ENCODE measurements around the gene SCAMP2. TPM values are rescaled to one million over a fixed set of nuclear protein-coding genes. Genes with fewer than 3 reads are reported as not detected.
"Not testable (repeated sequence)": the region's sequence is repeated elsewhere in the genome, so short reads cannot be mapped to it uniquely, and the experiment has no call there.

The SCAMP2 gene
- total and polyA plus RNA-seq, 4 donors: 51.2 to 122 (median 82.7) TPM

GRCh38 chr15:74888716-74889115 is 15.6 kb upstream of the SCAMP2 start:
- no peaks in the 10 kb centered on the region for H3K9me3 ChIP-seq (ENCODE audit: control insufficient read depth in 4 of 4, insufficient read depth in 3 of 4, low read length in 3 of 4)
- peaks cover 0 to 17% (median 6%) of the 10 kb centered on the region in 5 donors for H3K4me1 ChIP-seq (ENCODE audit: control insufficient read depth in 5 of 5, insufficient read depth in 5 of 5, low read length in 5 of 5)
- H3K36me3 ChIP-seq (ENCODE audit: control insufficient read depth in 4 of 4, insufficient read depth in 4 of 4, low read length in 4 of 4): peaks cover 0 to 17% (median 8%) of the 10 kb centered on the region in 4 donors
- no peak for TF ChIP-seq CTCF (IDR thresholded peaks at IDR 0.05; ENCODE audit: control extremely low read depth, extremely low read depth)
- no peaks in the 10 kb centered on the region for H3K27me3 ChIP-seq (ENCODE audit: control insufficient read depth in 3 of 3, insufficient read depth in 3 of 3, low read length in 2 of 3)
- H3K27ac ChIP-seq (ENCODE audit: low read depth in 1 of 2, low read length in 1 of 2): no peak overlapping the region
- ATAC-seq (ENCODE audit: insufficient read depth, low FRiP score): no peak
- 82 to 92% methylated on average over 4 of the region's 4 CpGs for WGBS, 2 donors
- H3K4me3 ChIP-seq: no peak overlapping the region
- no peak for DNase-seq
- H3K9ac ChIP-seq (ENCODE audit: insufficient read depth in 1 of 2, low read length in 2 of 2): no peak overlapping the region

- not testable (repeated sequence) for H3K36me3 ChIP-seq (ENCODE audit: control insufficient read depth in 4 of 4, insufficient read depth in 4 of 4, low read length in 4 of 4); ATAC-seq (ENCODE audit: insufficient read depth, low FRiP score)
Measured at GRCh38 chr15:74887537-74888193, 14.5 kb upstream of the SCAMP2 start.

GRCh38 chr15:74885461-74885860 is 12.3 kb upstream of the SCAMP2 start:
- no peak overlapping the region for H3K27ac ChIP-seq (ENCODE audit: low read depth in 1 of 2, low read length in 1 of 2)
- ATAC-seq (ENCODE audit: insufficient read depth, low FRiP score): no peak
- TF ChIP-seq CTCF (IDR thresholded peaks at IDR 0.05; ENCODE audit: control extremely low read depth, extremely low read depth): no peak
- H3K4me1 ChIP-seq (ENCODE audit: control insufficient read depth in 5 of 5, insufficient read depth in 5 of 5, low read length in 5 of 5): peaks cover 0 to 12% (median 6%) of the 10 kb centered on the region in 5 donors
- 91 to 92% methylated on average over 5 of the region's 5 CpGs for WGBS, 2 donors
- no peak for DNase-seq
- H3K9me3 ChIP-seq (ENCODE audit: control insufficient read depth in 4 of 4, insufficient read depth in 3 of 4, low read length in 3 of 4): peaks cover 0 to 5% (median 0%) of the 10 kb centered on the region in 4 donors
- H3K36me3 ChIP-seq (ENCODE audit: control insufficient read depth in 4 of 4, insufficient read depth in 4 of 4, low read length in 4 of 4): no peaks in the 10 kb centered on the region
- no peak overlapping the region for H3K9ac ChIP-seq (ENCODE audit: insufficient read depth in 1 of 2, low read length in 2 of 2)
- H3K27me3 ChIP-seq (ENCODE audit: control insufficient read depth in 3 of 3, insufficient read depth in 3 of 3, low read length in 2 of 3): no peaks in the 10 kb centered on the region
- no peak overlapping the region for H3K4me3 ChIP-seq

More at GRCh38 chr15:74887537-74888193, 14.5 kb upstream of the SCAMP2 start:
- not testable (repeated sequence) for H3K27ac ChIP-seq (ENCODE audit: low read depth in 1 of 2, low read length in 1 of 2); DNase-seq; H3K9me3 ChIP-seq (ENCODE audit: control insufficient read depth in 4 of 4, insufficient read depth in 3 of 4, low read length in 3 of 4); H3K4me3 ChIP-seq; H3K9ac ChIP-seq (ENCODE audit: insufficient read depth in 1 of 2, low read length in 2 of 2); H3K27me3 ChIP-seq (ENCODE audit: control insufficient read depth in 3 of 3, insufficient read depth in 3 of 3, low read length in 2 of 3)
- 73 to 89% methylated on average over 6 to 8 of the region's 10 CpGs for WGBS, 2 donors
- peaks cover 0 to 17% (median 6%) of the 10 kb centered on the region in 5 donors for H3K4me1 ChIP-seq (ENCODE audit: control insufficient read depth in 5 of 5, insufficient read depth in 5 of 5, low read length in 5 of 5)

- no peak for DNase-seq
- 87 to 90% methylated on average over 4 of the region's 4 CpGs for WGBS, 2 donors
- H3K36me3 ChIP-seq (ENCODE audit: control insufficient read depth in 4 of 4, insufficient read depth in 4 of 4, low read length in 4 of 4): no peaks in the 10 kb centered on the region
Measured at GRCh38 chr15:74884428-74885223, 11.5 kb upstream of the SCAMP2 start.

More at GRCh38 chr15:74884428-74885223, 11.5 kb upstream of the SCAMP2 start:
- no peak for TF ChIP-seq CTCF (IDR thresholded peaks at IDR 0.05; ENCODE audit: control extremely low read depth, extremely low read depth)
- no peak overlapping the region for H3K27ac ChIP-seq (ENCODE audit: low read depth in 1 of 2, low read length in 1 of 2)
- peaks cover 0 to 5% (median 0%) of the 10 kb centered on the region in 4 donors for H3K9me3 ChIP-seq (ENCODE audit: control insufficient read depth in 4 of 4, insufficient read depth in 3 of 4, low read length in 3 of 4)
- H3K27me3 ChIP-seq (ENCODE audit: control insufficient read depth in 3 of 3, insufficient read depth in 3 of 3, low read length in 2 of 3): no peaks in the 10 kb centered on the region
- no peak overlapping the region for H3K9ac ChIP-seq (ENCODE audit: insufficient read depth in 1 of 2, low read length in 2 of 2)
- H3K4me1 ChIP-seq (ENCODE audit: control insufficient read depth in 5 of 5, insufficient read depth in 5 of 5, low read length in 5 of 5): peaks cover 0 to 9% (median 6%) of the 10 kb centered on the region in 5 donors
- no peak for ATAC-seq (ENCODE audit: insufficient read depth, low FRiP score)
- no peak overlapping the region for H3K4me3 ChIP-seq

Data from lung (tissue), 12 donors.